ENCODE measurements around the gene VPS26B. TPM values are rescaled to one million over a fixed set of nuclear protein-coding genes. Genes with fewer than 3 reads are reported as not detected.
"Not testable (repeated sequence)": the region's sequence is repeated elsewhere in the genome, so short reads cannot be mapped to it uniquely, and the experiment has no call there.

The VPS26B gene
- polyA plus RNA-seq, 1 experiment: 48.8 TPM

GRCh38 chr11:134277183-134278001 lies 52.9 kb downstream of the VPS26B start:
- no peak for TF ChIP-seq CTCF (IDR thresholded peaks at IDR 0.05; ENCODE audit: insufficient read depth, low read depth, low read length)
- no peak for DNase-seq (ENCODE audit: low read depth)
- CTCF ChIA-PET: no interaction called here
- peaks cover 40% of the 10 kb centered on the region for H3K27me3 ChIP-seq (ENCODE audit: control insufficient read depth, insufficient read depth, low read length)
- no peak overlapping the region for H3K4me3 ChIP-seq (ENCODE audit: low read depth, low read length)
- POLR2A ChIA-PET: no interaction called here
- no peaks in the 10 kb centered on the region for H3K36me3 ChIP-seq (ENCODE audit: control insufficient read depth, insufficient read depth, low read length)

- no peak for DNase-seq (ENCODE audit: low read depth)
- ChIA-PET POLR2A (no interaction called here), CTCF (interaction anchor here (0.6 to 0.9 kb wide), 3 partner anchors 12 to 228 kb away, joined by 3 to 5 read pairs (median 3); no protein-coding TSS in a partner anchor)
- H3K27me3 ChIP-seq (ENCODE audit: control insufficient read depth, insufficient read depth, low read length): peaks cover 33% of the 10 kb centered on the region
- TF ChIP-seq CTCF (IDR thresholded peaks at IDR 0.05; ENCODE audit: insufficient read depth, low read depth, low read length): no peak
- no peaks in the 10 kb centered on the region for H3K36me3 ChIP-seq (ENCODE audit: control insufficient read depth, insufficient read depth, low read length)
- no peak overlapping the region for H3K4me3 ChIP-seq (ENCODE audit: low read depth, low read length)
Measured at GRCh38 chr11:134278356-134278755, 53.9 kb downstream of the VPS26B start.

- DNase-seq (ENCODE audit: low read depth); H3K4me3 ChIP-seq (ENCODE audit: low read depth, low read length); H3K36me3 ChIP-seq (ENCODE audit: control insufficient read depth, insufficient read depth, low read length); POLR2A ChIA-PET: not testable (repeated sequence)
- CTCF ChIA-PET: interaction anchor here (1.8 kb wide), 1 partner anchor 20 kb away, joined by 5 read pairs; no protein-coding TSS in a partner anchor
- H3K27me3 ChIP-seq (ENCODE audit: control insufficient read depth, insufficient read depth, low read length): peaks cover 12% of the 10 kb centered on the region
Measured at GRCh38 chr11:134281635-134282034, 57.2 kb downstream of the VPS26B start.

GRCh38 chr11:134282121-134283045 lies 57.9 kb downstream of the VPS26B start:
- peaks cover 9% of the 10 kb centered on the region for H3K27me3 ChIP-seq (ENCODE audit: control insufficient read depth, insufficient read depth, low read length)
- no peak for DNase-seq (ENCODE audit: low read depth)
- POLR2A ChIA-PET: no interaction called here
- no peaks in the 10 kb centered on the region for H3K36me3 ChIP-seq (ENCODE audit: control insufficient read depth, insufficient read depth, low read length)
- no peak overlapping the region for H3K4me3 ChIP-seq (ENCODE audit: low read depth, low read length)
- no peak for TF ChIP-seq CTCF (IDR thresholded peaks at IDR 0.05; ENCODE audit: insufficient read depth, low read depth, low read length)
- CTCF ChIA-PET: interaction anchor here (1.8 kb wide), 1 partner anchor 20 kb away, joined by 5 read pairs; no protein-coding TSS in a partner anchor

GRCh38 chr11:134283461-134284230 lies 59.2 kb downstream of the VPS26B start:
- no peak for DNase-seq (ENCODE audit: low read depth)
- CTCF ChIA-PET: interaction anchor here (1.8 kb wide), 1 partner anchor 22 kb away, joined by 5 read pairs; no protein-coding TSS in a partner anchor
- Histone ChIP-seq H3K27me3 (ENCODE audit: control insufficient read depth, insufficient read depth, low read length) (no peaks in the 10 kb centered on the region; the same call in 1 of the 2 replicates), H3K36me3 (ENCODE audit: control insufficient read depth, insufficient read depth, low read length) (no peaks in the 10 kb centered on the region), H3K4me3 (ENCODE audit: low read depth, low read length) (no peak overlapping the region)
- POLR2A ChIA-PET: no interaction called here
- no peak for TF ChIP-seq CTCF (IDR thresholded peaks at IDR 0.05; ENCODE audit: insufficient read depth, low read depth, low read length)

- CTCF ChIA-PET: interaction anchor here (0.8 kb wide), 1 partner anchor 469 kb away, joined by 4 read pairs; no protein-coding TSS in a partner anchor
- H3K4me3 ChIP-seq (ENCODE audit: low read depth, low read length); H3K27me3 ChIP-seq (ENCODE audit: control insufficient read depth, insufficient read depth, low read length); POLR2A ChIA-PET; H3K36me3 ChIP-seq (ENCODE audit: control insufficient read depth, insufficient read depth, low read length); DNase-seq (ENCODE audit: low read depth): not testable (repeated sequence)
Measured at GRCh38 chr11:134284349-134284748, 59.9 kb downstream of the VPS26B start.

All from BJ (cell line).